ENCODE data around the gene APOO. TPM values are rescaled to one million over a fixed set of nuclear protein-coding genes. Genes with fewer than 3 reads are reported as not detected.

Gene APOO
- total and polyA plus RNA-seq, 2 of the 4 experiments (the other 2 are of a cell fraction) = 9.0 to 14.2 TPM

DNA sequence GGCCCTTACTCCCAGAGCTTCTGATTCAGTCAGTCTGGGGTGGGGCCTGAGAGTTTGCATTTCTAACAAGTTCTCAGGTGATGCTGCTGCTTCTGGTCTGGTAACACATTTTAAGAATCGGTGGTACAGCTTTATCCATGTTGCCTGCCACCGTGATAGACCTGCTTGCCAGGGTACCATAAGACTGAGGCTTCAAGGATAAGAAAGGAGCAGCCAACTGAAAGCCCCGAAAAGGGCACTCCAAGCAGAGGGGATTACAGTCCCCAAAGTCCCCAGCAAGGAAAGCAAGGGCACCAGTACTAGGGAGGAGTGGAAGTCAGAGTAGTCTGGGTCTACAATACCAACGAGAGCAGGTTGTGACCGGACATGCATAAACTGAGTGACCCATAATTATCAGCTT, 49.8 kb downstream of the APOO start:
- no peak overlapping the region for H3K9ac ChIP-seq (ENCODE audit: low read depth, low read length)
- H4K8ac ChIP-seq (ENCODE audit: low read depth in 2 of 2, low read length in 2 of 2) = no peak overlapping the region
- ChIA-PET CTCF (interaction anchor here (1.0 kb wide), 1 partner anchor 9 kb away, joined by 3 read pairs; no protein-coding TSS in a partner anchor), POLR2A (ENCODE audit: unreplicated experiment) (no interaction called here)
- TF ChIP-seq, protein P1, sequence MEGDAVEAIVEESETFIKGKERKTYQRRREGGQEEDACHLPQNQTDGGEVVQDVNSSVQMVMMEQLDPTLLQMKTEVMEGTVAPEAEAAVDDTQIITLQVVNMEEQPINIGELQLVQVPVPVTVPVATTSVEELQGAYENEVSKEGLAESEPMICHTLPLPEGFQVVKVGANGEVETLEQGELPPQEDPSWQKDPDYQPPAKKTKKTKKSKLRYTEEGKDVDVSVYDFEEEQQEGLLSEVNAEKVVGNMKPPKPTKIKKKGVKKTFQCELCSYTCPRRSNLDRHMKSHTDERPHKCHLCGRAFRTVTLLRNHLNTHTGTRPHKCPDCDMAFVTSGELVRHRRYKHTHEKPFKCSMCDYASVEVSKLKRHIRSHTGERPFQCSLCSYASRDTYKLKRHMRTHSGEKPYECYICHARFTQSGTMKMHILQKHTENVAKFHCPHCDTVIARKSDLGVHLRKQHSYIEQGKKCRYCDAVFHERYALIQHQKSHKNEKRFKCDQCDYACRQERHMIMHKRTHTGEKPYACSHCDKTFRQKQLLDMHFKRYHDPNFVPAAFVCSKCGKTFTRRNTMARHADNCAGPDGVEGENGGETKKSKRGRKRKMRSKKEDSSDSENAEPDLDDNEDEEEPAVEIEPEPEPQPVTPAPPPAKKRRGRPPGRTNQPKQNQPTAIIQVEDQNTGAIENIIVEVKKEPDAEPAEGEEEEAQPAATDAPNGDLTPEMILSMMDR (conservative IDR thresholded peaks at IDR 0.05; ENCODE audit: low read depth, low read length) = no peak
- TF ChIP-seq RFX5 (IDR thresholded peaks at IDR 0.05; ENCODE audit: low read depth, low read length) = no peak
- TF ChIP-seq SMC3 (IDR thresholded peaks at IDR 0.05; ENCODE audit: low read depth, low read length) = no peak
- no peak overlapping the region for H2BK20ac ChIP-seq (ENCODE audit: low read depth, low read length)
- H2BK120ac ChIP-seq (ENCODE audit: low read depth, low read length) = no peak overlapping the region
- H3K79me1 ChIP-seq (ENCODE audit: low read depth in 1 of 2, low read length in 2 of 2) = no peaks in the 10 kb centered on the region
- no peak overlapping the region for H2AK9ac ChIP-seq (replicated peaks; ENCODE audit: low read depth, low read length, poor library complexity)
- dilution Hi-C loops (cut with HindIII; ENCODE audit: low sequenced_read_pairs, unreplicated experiment) (no loop called here), in situ Hi-C loops (cut with MboI; ENCODE audit: low sequenced_read_pairs) (no loop called here), intact Hi-C loops (cut with micrococcal nuclease) (no loop called here)
- no peak overlapping the region for H2AK5ac ChIP-seq (ENCODE audit: low read depth, low read length)
- no peak overlapping the region for H3K18ac ChIP-seq (ENCODE audit: low read depth, low read length)
- H3K27me3 ChIP-seq (ENCODE audit: control insufficient read depth, insufficient read depth, low read length) = no peaks in the 10 kb centered on the region
- peaks cover 3% of the 10 kb centered on the region; the same call in 1 of the 2 replicates for H3K9me1 ChIP-seq (ENCODE audit: insufficient read depth, low read length)
- H3K4ac ChIP-seq (ENCODE audit: low read depth, low read length) = no peak overlapping the region
- no peaks in the 10 kb centered on the region for H3K4me1 ChIP-seq (ENCODE audit: control insufficient read depth, insufficient read depth, low read length)
- H3K9me3 ChIP-seq (ENCODE audit: control insufficient read depth, insufficient read depth, low read length) = no peaks in the 10 kb centered on the region
- no peak overlapping the region for H4K91ac ChIP-seq (ENCODE audit: insufficient read depth, low read depth, low read length)
- H2AFZ ChIP-seq (replicated peaks; ENCODE audit: low read length, poor library complexity) = peak overlapping the region; percentile 11
- H2BK15ac ChIP-seq (ENCODE audit: low read depth, low read length) = no peak overlapping the region
- 74% methylated on average over 3 of the region's 5 CpGs; no CpG with 5 or more reads in 1 of the 2 experiments for WGBS, 2 experiments (ENCODE audit: extremely low coverage in 2 of 2, insufficient read length in 1 of 2)
- no peak overlapping the region for H3K56ac ChIP-seq (ENCODE audit: extremely low read depth, insufficient read depth, low read length)
- no peaks in the 10 kb centered on the region for H3K36me3 ChIP-seq (ENCODE audit: control insufficient read depth, insufficient read depth, low read length)
- no peak overlapping the region for H2BK5ac ChIP-seq (ENCODE audit: low read depth, low read length, poor library complexity, severe bottlenecking)
- no peaks in the 10 kb centered on the region for H4K20me1 ChIP-seq (ENCODE audit: insufficient read depth, low read length)
- no peak overlapping the region for H4K5ac ChIP-seq (ENCODE audit: low read depth, low read length)
- ATAC-seq (ENCODE audit: low read depth) (no peak), DNase-seq (no peak)
- H3K27ac ChIP-seq (ENCODE audit: insufficient read depth, low read length) = no peak overlapping the region
- BruUV-seq (replicated peaks) = no TSS peak
- H3K4me2 ChIP-seq (ENCODE audit: low read depth, low read length) = no peak overlapping the region
- no peak overlapping the region for H3K23ac ChIP-seq (ENCODE audit: low read depth, low read length)
- no peak overlapping the region for H3K4me3 ChIP-seq (ENCODE audit: insufficient read depth, low read depth, low read length)
- no peak overlapping the region for H3K14ac ChIP-seq (replicated peaks; ENCODE audit: low read depth, low read length)
